Measurements from ENCODE around the gene RPS6KA2.

Gene RPS6KA2

DNA sequence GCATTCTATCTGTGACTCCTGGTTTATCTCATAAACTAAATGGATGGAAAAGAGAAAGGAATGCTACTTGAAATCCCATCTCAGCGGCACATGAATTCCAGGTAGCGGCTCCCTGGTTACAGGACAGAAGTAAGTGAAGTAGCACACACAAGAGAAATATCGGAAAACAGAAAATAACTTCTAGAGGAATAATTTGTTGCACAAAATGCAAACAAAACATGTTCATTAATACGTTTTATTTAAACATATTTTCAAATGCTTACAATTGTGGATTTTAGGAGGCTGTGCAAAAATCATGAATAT is 26.5 kb upstream of the RPS6KA2 start:
- ChIA-PET POLR2A (no interaction called here), CTCF (no interaction called here)
- no peak for DNase-seq (ENCODE audit: extremely low spot score)

DNA sequence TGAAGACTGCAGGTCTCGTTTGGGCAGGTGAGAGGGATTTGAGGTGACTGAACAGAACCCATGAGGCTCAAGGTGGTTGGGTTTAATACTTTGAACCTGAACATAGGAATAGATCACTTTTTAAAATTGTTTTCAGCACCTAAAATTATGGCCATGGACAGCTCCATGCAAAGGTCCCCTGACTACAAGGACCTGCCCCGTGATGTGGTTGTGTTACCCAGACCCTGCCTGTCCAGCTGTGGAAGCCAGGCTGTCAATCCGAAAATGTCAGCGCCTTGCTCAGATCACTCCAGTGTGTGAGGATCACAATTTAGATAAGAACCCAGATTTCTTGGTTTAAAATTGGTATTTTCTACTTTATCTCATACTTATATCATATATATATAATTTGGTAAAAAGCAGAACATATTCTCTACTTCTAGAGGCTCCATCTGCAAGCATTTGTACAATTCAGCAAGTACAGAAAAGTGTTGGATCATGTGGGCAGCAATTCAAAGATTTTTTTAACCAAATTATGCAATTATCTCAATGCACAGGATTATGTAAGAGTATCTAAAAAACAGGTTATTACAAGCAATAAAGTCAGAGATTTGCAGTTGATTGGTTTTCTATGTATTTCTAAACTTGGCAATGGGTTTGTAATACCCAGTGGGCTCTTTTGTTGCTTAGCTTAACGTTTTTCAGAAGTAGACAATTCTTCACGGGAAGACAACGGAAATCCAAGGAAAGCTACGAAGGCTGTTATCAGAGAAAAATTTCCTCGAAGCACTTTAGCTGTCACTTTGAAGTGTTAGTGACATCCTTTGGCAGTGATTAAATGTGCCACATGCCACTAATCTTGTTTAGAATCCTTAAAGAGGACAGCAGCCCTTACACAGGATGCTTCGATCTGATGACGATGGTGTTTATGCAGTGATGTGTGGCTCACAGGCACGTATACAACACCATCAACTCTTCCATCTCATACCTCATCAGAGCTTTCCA is 24.1 kb upstream of the RPS6KA2 start:
- POLR2A ChIA-PET: no interaction called here
- TF ChIP-seq ARNT (IDR thresholded peaks at IDR 0.05) (no peak), HDGF (IDR thresholded peaks at IDR 0.05; ENCODE audit: borderline replicate concordance) (no peak), FOXM1 (IDR thresholded peaks at IDR 0.05; ENCODE audit: borderline replicate concordance) (no peak), TARDBP (IDR thresholded peaks at IDR 0.05) (no peak), CTBP1 (IDR thresholded peaks at IDR 0.05; ENCODE audit: borderline replicate concordance) (no peak), LEF1 (IDR thresholded peaks at IDR 0.05; ENCODE audit: borderline replicate concordance) (no peak), ELF4 (IDR thresholded peaks at IDR 0.05) (no peak), SUZ12 (IDR thresholded peaks at IDR 0.05) (no peak), SP1 (IDR thresholded peaks at IDR 0.05) (no peak), BHLHE40 (IDR thresholded peaks at IDR 0.05; ENCODE audit: borderline replicate concordance) (no peak), L3MBTL2 (conservative IDR thresholded peaks at IDR 0.05) (no peak), FOXA1 (IDR thresholded peaks at IDR 0.05) (no peak), ZNF384 (IDR thresholded peaks at IDR 0.05) (no peak), FOXK2 (IDR thresholded peaks at IDR 0.05) (no peak)
- TF ChIP-seq, protein P1, sequence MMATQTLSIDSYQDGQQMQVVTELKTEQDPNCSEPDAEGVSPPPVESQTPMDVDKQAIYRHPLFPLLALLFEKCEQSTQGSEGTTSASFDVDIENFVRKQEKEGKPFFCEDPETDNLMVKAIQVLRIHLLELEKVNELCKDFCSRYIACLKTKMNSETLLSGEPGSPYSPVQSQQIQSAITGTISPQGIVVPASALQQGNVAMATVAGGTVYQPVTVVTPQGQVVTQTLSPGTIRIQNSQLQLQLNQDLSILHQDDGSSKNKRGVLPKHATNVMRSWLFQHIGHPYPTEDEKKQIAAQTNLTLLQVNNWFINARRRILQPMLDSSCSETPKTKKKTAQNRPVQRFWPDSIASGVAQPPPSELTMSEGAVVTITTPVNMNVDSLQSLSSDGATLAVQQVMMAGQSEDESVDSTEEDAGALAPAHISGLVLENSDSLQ (IDR thresholded peaks at IDR 0.05): no peak

More for the DNA sequence above, 26.5 kb upstream of the RPS6KA2 start:
- TF ChIP-seq FOXA1 (IDR thresholded peaks at IDR 0.05) (no peak), BHLHE40 (IDR thresholded peaks at IDR 0.05; ENCODE audit: borderline replicate concordance) (no peak), SP1 (IDR thresholded peaks at IDR 0.05) (no peak), ZNF384 (IDR thresholded peaks at IDR 0.05) (no peak), SUZ12 (IDR thresholded peaks at IDR 0.05) (no peak), FOXM1 (IDR thresholded peaks at IDR 0.05; ENCODE audit: borderline replicate concordance) (no peak), NFRKB (IDR thresholded peaks at IDR 0.05) (no peak), CTBP1 (IDR thresholded peaks at IDR 0.05; ENCODE audit: borderline replicate concordance) (no peak), FOXK2 (IDR thresholded peaks at IDR 0.05) (no peak), ELF4 (IDR thresholded peaks at IDR 0.05) (no peak), HDGF (IDR thresholded peaks at IDR 0.05; ENCODE audit: borderline replicate concordance) (no peak)
- TF ChIP-seq, protein P1 (IDR thresholded peaks at IDR 0.05): no peak

DNA sequence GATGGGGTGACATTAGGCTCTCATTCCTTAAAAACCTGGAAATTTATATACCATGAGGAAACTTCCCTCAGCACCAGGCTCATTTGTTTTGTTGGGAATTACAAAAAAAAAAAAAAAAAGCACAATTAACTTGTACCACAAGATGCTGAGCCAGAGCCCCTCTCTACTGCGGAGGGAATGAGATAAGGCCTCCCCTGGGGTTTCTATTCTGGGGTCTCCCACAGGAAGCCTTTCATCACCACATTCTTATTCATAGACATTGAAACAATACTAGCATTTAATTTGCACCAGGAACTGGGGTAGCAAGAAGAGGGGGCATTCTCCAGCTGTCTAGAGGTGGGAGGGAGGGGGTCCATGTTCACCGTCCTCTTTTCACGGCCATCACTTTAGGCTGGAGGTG is 23.0 kb upstream of the RPS6KA2 start:
- no peak for DNase-seq (ENCODE audit: extremely low spot score)
- ChIA-PET POLR2A (no interaction called here), CTCF (no interaction called here)
- TF ChIP-seq FOXM1 (IDR thresholded peaks at IDR 0.05; ENCODE audit: borderline replicate concordance) (no peak), ARNT (IDR thresholded peaks at IDR 0.05) (no peak), NFRKB (IDR thresholded peaks at IDR 0.05) (no peak), TARDBP (IDR thresholded peaks at IDR 0.05) (no peak), HDGF (IDR thresholded peaks at IDR 0.05; ENCODE audit: borderline replicate concordance) (no peak), FOXA1 (IDR thresholded peaks at IDR 0.05) (no peak), SUZ12 (IDR thresholded peaks at IDR 0.05) (no peak), LEF1 (IDR thresholded peaks at IDR 0.05; ENCODE audit: borderline replicate concordance) (no peak), BHLHE40 (IDR thresholded peaks at IDR 0.05; ENCODE audit: borderline replicate concordance) (no peak), SP1 (IDR thresholded peaks at IDR 0.05) (no peak), FOXK2 (IDR thresholded peaks at IDR 0.05) (no peak), L3MBTL2 (conservative IDR thresholded peaks at IDR 0.05) (no peak), ELF4 (IDR thresholded peaks at IDR 0.05) (no peak), ZNF384 (IDR thresholded peaks at IDR 0.05) (no peak)
- TF ChIP-seq, protein P1 (IDR thresholded peaks at IDR 0.05): no peak

More for the DNA sequence above, 24.1 kb upstream of the RPS6KA2 start:
- DNase-seq (ENCODE audit: extremely low spot score): no peak
- CTCF ChIA-PET: no interaction called here

DNA sequence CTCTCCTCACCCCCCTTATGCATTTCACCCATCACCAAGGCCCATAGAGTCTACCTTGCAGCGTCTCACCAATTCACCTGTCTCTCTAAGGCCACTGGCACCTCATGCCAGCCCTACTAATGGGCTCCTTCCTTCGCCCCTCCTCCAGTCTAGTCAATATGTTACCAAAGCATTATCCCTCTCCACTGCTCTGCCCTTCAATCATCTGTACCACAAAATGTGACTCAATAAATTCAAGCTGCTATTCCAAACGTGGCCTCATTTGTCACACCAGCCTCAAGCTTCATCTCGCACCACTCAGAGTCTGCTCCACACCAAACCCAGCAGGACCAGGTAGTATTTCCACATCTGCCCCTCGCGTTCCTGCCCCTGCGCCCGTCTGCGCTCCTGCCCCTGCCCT is 21.8 kb upstream of the RPS6KA2 start:
- TF ChIP-seq HDGF (IDR thresholded peaks at IDR 0.05; ENCODE audit: borderline replicate concordance) (no peak), BHLHE40 (IDR thresholded peaks at IDR 0.05; ENCODE audit: borderline replicate concordance) (no peak), SP1 (IDR thresholded peaks at IDR 0.05) (no peak), NFRKB (IDR thresholded peaks at IDR 0.05) (no peak), CTBP1 (IDR thresholded peaks at IDR 0.05; ENCODE audit: borderline replicate concordance) (no peak), ARNT (IDR thresholded peaks at IDR 0.05) (no peak), FOXK2 (IDR thresholded peaks at IDR 0.05) (no peak), FOXM1 (IDR thresholded peaks at IDR 0.05; ENCODE audit: borderline replicate concordance) (no peak), ELF4 (IDR thresholded peaks at IDR 0.05) (no peak), SUZ12 (IDR thresholded peaks at IDR 0.05) (no peak), ZNF384 (IDR thresholded peaks at IDR 0.05) (no peak), L3MBTL2 (conservative IDR thresholded peaks at IDR 0.05) (no peak), TARDBP (IDR thresholded peaks at IDR 0.05) (no peak), FOXA1 (IDR thresholded peaks at IDR 0.05) (no peak)
- DNase-seq (ENCODE audit: extremely low spot score): no peak
- ChIA-PET POLR2A (no interaction called here), CTCF (no interaction called here)

DNA sequence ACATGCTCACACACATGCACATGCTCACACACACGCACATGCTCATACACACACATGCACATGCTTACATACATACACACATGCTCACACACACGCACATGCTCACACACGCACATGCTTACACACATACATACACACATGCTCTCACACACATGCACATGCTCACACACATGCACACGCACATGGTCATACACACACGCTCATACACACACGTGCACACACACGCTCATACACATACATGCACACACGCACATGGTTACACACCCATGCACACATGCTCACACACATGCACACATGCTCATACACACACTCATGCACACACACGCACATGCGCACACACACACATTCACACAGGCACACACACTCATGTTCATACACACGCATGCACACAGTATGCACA is 20.8 kb upstream of the RPS6KA2 start:
- ChIA-PET CTCF (no interaction called here), POLR2A (no interaction called here)
- TF ChIP-seq CTBP1 (IDR thresholded peaks at IDR 0.05; ENCODE audit: borderline replicate concordance) (no peak), SUZ12 (IDR thresholded peaks at IDR 0.05) (no peak), LEF1 (IDR thresholded peaks at IDR 0.05; ENCODE audit: borderline replicate concordance) (no peak), FOXK2 (IDR thresholded peaks at IDR 0.05) (no peak), FOXA1 (IDR thresholded peaks at IDR 0.05) (no peak), BHLHE40 (IDR thresholded peaks at IDR 0.05; ENCODE audit: borderline replicate concordance) (no peak)
- DNase-seq (ENCODE audit: extremely low spot score): no peak

DNA sequence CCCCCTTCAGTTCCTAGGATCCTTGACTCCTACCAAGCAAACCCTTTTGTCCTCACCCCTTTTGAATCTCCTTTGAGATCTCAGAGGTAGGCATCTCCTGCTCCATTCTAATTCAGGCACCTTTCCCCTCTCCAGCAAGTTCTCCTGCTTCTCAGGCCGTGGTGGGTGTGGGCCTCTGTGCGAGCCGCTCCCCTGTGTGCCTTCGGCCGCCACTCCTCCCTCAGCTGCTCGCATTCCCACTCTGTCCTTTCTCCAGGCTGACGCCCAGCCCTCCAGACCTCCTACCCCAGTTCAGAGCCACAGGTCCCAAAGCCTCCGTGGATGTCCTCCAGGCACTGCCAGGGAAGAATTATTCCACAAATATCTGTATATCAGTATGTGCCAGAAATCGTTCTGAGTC is 19.7 kb upstream of the RPS6KA2 start:
- CTCF ChIA-PET: no interaction called here
- no peak for DNase-seq (ENCODE audit: extremely low spot score)
- POLR2A ChIA-PET: no interaction called here
- TF ChIP-seq ZNF384 (IDR thresholded peaks at IDR 0.05): no peak
- TF ChIP-seq L3MBTL2 (conservative IDR thresholded peaks at IDR 0.05): no peak
- TF ChIP-seq BHLHE40 (IDR thresholded peaks at IDR 0.05; ENCODE audit: borderline replicate concordance): no peak
- TF ChIP-seq ARNT (IDR thresholded peaks at IDR 0.05): no peak
